GM18519 (cell line): ENCODE data around the gene CACHD1.
"Not testable (repeated sequence)": the region's sequence is repeated elsewhere in the genome, so short reads cannot be mapped to it uniquely, and the experiment has no call there.

Source experiments
- ATAC-seq: cut with Tn5 transposase; IDR thresholded peaks from one replicate; pipeline ENCODE4 v1.9.1; 2021; ENCODE audit warnings: mild to moderate bottlenecking, moderate library complexity; ENCODE audit not compliant: unreplicated experiment, low FRiP score

CACHD1 gene

GRCh38 chr1:64740687-64741086 is 270.8 kb downstream of the CACHD1 start:
- ATAC-seq = not testable (repeated sequence)
